Activated CD8-positive, alpha-beta T cell treated with anti-CD3 and anti-CD28 coated beads, Interleukin-2, amount 10 ng/mL, durations not matched to agents 7 days and 5 days (primary cell): ENCODE results near the gene LYRM7. TPM values are rescaled to one million over a fixed set of nuclear protein-coding genes. Genes with fewer than 3 reads are reported as not detected.
A peak's percentile ranks its signal among the peaks of the same experiment; 100 is the strongest.

Experiments used
- ATAC-seq: fragments of 150-1000 bp; cut with Tn5 transposase; one replicate; pipeline ENCODE4 v1.10.0; 2021; ENCODE audit warnings: moderate library complexity
- CTCF ChIA-PET: fragments of 350-600 bp; sonication (Branson Sonifier 250); formaldehyde crosslinking; loops from one replicate; lab custom pipeline; 2021; ENCODE audit warnings: antibody characterized with exemption; lab: Charles Lee
- POLR2A ChIA-PET: fragments of 350-600 bp; sonication (Branson Sonifier 250); formaldehyde crosslinking; loops from one replicate; lab custom pipeline; 2021; ENCODE audit warnings: antibody characterized with exemption; lab: Charles Lee
- DNase-seq: peaks from one replicate; pipeline ENCODE4 v3.0.0-alpha.2; 2020
- H3K27ac Mint-ChIP-seq: one replicate; pipeline ENCODE4 v1.8.0; 2021; ENCODE audit warnings: mild to moderate bottlenecking, mixed read lengths
- H3K27me3 Mint-ChIP-seq: one replicate; pipeline ENCODE4 v1.8.0; 2021; ENCODE audit warnings: low read depth, mixed read lengths
- H3K36me3 Mint-ChIP-seq: one replicate; pipeline ENCODE4 v1.8.0; 2021; ENCODE audit warnings: low read depth, mixed read lengths
- H3K4me1 Mint-ChIP-seq: one replicate; pipeline ENCODE4 v1.8.0; 2021; ENCODE audit warnings: low read depth, mixed read lengths
- H3K4me3 Mint-ChIP-seq: one replicate; pipeline ENCODE4 v1.8.0; 2021; ENCODE audit warnings: mild to moderate bottlenecking, mixed read lengths
- H3K9me3 Mint-ChIP-seq: one replicate; pipeline ENCODE4 v1.8.0; 2022; ENCODE audit warnings: mixed read lengths; ENCODE audit not compliant: insufficient read depth
- total RNA-seq, 2 experiments: library from RNA; stranded (reverse); gene quantifications; one replicate each; pipeline ENCODE4 v1.2.3, GENCODE V29; 2021

LYRM7 gene
- total RNA-seq, 2 experiments from 2014 or later = 16.3 to 17.8 TPM

DNA sequence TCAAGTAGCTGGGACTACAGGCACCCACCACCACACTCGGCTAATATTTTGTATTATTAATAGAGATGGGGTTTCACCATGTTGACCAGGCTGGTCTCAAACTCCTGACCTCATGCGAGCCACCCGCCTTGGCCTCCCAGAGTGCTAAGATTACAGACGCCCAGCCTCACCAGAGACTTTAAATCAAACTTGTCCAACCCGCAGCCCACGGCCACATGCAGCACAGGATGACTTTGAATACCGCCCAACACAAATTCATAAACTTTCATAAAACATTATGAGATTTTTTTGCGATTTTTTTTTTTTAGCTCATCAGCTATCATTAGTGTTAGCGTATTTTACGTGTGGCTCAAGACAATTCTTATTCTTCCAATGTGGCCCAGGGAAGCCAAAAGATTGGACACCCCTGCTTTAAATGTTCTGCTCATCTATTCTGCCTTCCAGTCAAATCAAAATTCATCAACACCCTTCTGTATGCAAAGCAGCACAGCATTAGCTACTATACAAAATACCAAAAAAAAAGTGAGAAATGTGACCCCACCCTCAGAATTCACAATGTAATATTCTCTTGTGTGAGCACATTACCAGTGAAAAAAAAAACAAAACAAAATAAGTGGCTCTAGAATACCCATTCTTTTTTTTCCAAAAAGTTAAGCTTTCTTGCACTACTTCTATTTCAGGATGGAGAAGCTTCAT, 50.4 kb downstream of the LYRM7 start:
- ATAC-seq (no peak), DNase-seq (no peak)
- peaks cover 21% of the 10 kb centered on the region for H3K4me1 Mint-ChIP-seq
- H3K9me3 Mint-ChIP-seq = no peaks in the 10 kb centered on the region
- no peak overlapping the region for H3K27ac Mint-ChIP-seq
- POLR2A ChIA-PET = interaction anchor here (0.6 to 2.7 kb wide), 4 partner anchors 12 to 524 kb away, joined by 3 to 10 read pairs (median 6); no protein-coding TSS in a partner anchor
- H3K4me3 Mint-ChIP-seq = no peak overlapping the region
- CTCF ChIA-PET = interaction anchor here (1.0 to 1.6 kb wide), 6 partner anchors 9 to 161 kb away, joined by 3 to 6 read pairs (median 4); no protein-coding TSS in a partner anchor
- no peaks in the 10 kb centered on the region for H3K27me3 Mint-ChIP-seq
- H3K36me3 Mint-ChIP-seq = peaks cover 21% of the 10 kb centered on the region

DNA sequence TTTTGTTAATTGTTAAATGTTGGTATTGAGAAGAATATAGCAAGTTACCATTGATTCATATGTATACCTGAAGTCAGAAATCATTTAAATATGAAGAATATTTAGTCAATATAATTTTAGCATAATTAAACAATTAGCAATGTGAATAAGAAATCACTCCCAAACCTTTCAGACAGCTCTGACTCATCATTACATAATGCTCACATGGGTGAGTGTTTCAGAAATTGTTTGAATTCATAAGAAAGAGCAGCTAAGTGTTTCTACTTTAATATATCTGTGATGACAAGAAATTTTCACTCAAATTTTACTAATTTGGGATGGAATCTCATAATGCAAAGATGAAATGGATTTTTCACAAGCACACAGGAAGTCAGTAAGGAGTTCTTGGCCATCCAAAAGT, 51.1 kb downstream of the LYRM7 start:
- no peak overlapping the region for H3K27ac Mint-ChIP-seq
- no peaks in the 10 kb centered on the region for H3K9me3 Mint-ChIP-seq
- H3K27me3 Mint-ChIP-seq = no peaks in the 10 kb centered on the region
- no peak for DNase-seq
- H3K36me3 Mint-ChIP-seq = peaks cover 21% of the 10 kb centered on the region
- ChIA-PET POLR2A (interaction anchor here (0.6 to 2.7 kb wide), 6 partner anchors 13 to 523 kb away, joined by 3 to 10 read pairs (median 4); no protein-coding TSS in a partner anchor), CTCF (interaction anchor here (1.0 to 1.6 kb wide), 7 partner anchors 9 to 160 kb away, joined by 3 to 6 read pairs (median 4); no protein-coding TSS in a partner anchor)
- peaks cover 21% of the 10 kb centered on the region for H3K4me1 Mint-ChIP-seq
- no peak for ATAC-seq
- no peak overlapping the region for H3K4me3 Mint-ChIP-seq

DNA sequence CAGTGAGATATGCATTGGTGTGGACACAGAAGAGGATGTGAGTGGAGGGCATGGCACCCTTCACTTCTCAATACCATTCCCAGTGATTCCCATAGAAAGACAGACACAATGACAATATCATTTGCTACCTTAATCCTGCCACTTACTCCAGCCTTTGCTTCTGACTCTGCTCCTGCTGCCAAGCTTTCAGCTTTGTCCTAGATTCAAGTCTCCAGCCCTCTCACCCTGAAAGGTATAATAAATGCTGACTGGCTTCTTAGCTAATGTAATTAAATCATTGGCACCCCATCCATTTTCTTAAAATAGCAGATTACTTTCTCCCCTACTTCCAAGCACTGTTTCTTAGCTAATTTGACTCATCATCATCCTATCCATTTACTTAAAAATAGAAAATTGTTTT, 52.0 kb downstream of the LYRM7 start:
- Mint-ChIP-seq H3K27me3 (no peaks in the 10 kb centered on the region), H3K4me3 (peak overlapping the region; percentile 12), H3K9me3 (no peaks in the 10 kb centered on the region), H3K4me1 (peaks cover 21% of the 10 kb centered on the region), H3K27ac (no peak overlapping the region), H3K36me3 (peaks cover 17% of the 10 kb centered on the region)
- CTCF ChIA-PET = interaction anchor here (0.6 to 1.5 kb wide), 3 partner anchors 8 to 27 kb away, joined by 3 to 4 read pairs (median 4); no protein-coding TSS in a partner anchor
- no peak for DNase-seq
- POLR2A ChIA-PET = interaction anchor here (1.0 to 2.7 kb wide), 4 partner anchors 13 to 58 kb away, joined by 3 to 10 read pairs (median 4); no protein-coding TSS in a partner anchor
- no peak for ATAC-seq

DNA sequence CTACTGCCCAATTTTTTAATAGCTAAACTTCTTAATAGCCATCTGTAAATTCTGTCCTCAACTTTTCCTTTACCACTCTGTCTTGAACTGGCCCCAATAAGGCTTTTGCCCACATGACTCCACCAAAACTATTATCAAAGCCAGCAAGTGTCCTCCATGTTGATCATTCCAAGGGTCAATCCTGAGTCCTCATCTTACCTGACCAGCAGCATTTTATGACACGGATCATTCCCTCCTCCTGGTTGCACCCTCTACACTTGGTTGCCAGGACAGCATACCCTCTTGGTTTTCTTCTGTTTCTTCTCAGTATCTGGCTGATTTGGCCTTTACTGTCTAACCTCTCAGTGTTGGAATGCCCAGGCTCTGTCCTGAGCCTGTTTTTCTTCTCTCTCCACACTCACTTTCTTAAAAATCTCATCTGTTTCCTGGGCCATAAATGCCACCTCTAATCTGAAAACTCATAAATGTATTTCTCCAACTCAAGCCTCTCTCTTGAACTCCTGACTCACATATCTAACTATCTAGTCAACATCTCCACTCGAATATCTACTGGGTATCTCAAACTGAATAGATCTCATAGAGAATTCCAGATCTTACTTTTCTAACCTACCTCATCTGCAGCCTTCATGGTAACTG, 53.1 kb downstream of the LYRM7 start:
- Mint-ChIP-seq H3K4me1 (peaks cover 17% of the 10 kb centered on the region), H3K27ac (no peak overlapping the region), H3K27me3 (no peaks in the 10 kb centered on the region), H3K9me3 (no peaks in the 10 kb centered on the region), H3K4me3 (no peak overlapping the region), H3K36me3 (peaks cover 13% of the 10 kb centered on the region)
- ChIA-PET POLR2A (interaction anchor here (0.6 to 2.7 kb wide), 8 partner anchors 14 to 70 kb away, joined by 3 to 15 read pairs (median 4); partner anchors contain the start of gene CDC42SE2), CTCF (interaction anchor here (0.6 to 3.1 kb wide), 6 partner anchors 8 to 38 kb away, joined by 3 to 14 read pairs (median 4); no protein-coding TSS in a partner anchor)
- no peak for ATAC-seq
- DNase-seq = no peak

DNA sequence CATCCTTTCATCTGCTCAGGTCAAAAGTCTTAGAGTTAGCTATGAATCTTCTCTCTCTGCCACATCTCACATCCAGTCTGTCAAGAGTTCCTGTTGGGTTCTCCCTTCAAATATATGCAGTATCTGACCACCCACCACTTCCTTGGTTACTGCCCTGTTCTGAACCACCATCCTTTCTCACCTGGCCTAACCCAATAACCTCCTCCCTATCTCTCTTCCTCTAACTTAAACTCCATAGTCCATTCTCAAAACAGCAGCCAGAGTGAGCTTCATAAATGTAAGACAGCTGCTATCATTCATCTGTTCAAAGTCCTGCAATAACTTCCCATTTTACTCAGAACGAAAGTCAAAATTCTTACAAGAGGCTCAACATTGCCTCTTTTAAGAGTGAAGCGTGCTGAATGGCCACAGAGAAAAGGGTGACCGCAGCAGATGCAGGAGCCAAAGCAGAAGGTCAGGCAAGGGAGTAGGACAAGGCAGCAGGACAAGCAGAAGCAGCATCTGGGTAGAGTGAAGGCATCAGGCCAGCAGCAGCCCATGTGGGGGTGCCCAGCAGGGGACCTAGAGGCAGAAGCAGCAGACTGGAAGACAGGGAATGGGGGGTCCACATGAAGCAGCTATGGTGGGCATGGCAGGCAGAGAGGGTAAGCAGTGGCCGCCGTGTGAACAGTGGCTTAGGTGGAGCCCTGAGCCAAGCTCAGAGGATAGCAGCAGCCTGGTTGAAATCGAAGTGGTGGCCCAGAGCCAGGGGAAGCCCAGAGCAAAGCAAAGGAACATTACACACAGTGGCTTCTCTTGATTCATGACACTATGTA, 53.9 kb downstream of the LYRM7 start:
- Mint-ChIP-seq H3K27me3 (no peaks in the 10 kb centered on the region), H3K4me1 (peaks cover 14% of the 10 kb centered on the region), H3K36me3 (peaks cover 13% of the 10 kb centered on the region), H3K4me3 (no peak overlapping the region), H3K9me3 (no peaks in the 10 kb centered on the region), H3K27ac (no peak overlapping the region)
- ChIA-PET POLR2A (interaction anchor here (0.6 to 2.6 kb wide), 9 partner anchors 15 to 69 kb away, joined by 3 to 15 read pairs (median 4); partner anchors contain the start of gene CDC42SE2), CTCF (interaction anchor here (0.6 to 3.1 kb wide), 6 partner anchors 9 to 37 kb away, joined by 3 to 14 read pairs (median 4); no protein-coding TSS in a partner anchor)
- peak; percentile 83 for ATAC-seq
- DNase-seq = peak; percentile 60

DNA sequence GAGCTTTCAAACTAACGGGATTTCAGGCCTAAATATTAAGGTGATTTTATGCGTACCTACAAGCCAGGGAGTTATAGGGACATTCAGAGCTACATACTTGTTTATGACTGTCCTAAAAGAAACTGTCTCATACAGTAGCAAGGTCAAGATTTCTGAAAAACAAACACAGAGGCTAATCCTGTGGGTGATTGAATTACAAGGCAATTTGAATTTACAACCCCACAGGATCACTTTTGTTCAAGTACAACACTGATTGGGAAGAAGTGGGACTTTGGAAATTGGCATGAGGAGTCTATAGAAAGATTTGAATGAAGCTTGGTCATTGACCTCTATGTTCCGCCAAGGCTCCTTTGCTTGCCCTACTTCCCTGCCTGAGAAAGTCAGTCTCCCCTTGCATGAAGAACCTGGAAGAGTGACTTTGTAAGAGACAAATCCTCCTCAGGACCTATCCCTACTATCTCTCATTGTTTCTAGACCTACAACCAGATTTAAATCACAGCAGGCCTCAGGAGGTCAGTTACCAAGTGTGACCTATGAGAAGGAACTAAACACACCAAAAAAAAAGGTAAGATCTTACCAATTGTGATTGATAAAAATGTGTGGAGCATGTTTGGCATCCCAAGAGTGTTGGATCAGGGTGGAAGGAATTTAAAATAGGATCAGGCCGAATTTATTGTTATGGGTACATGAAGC, 54.7 kb downstream of the LYRM7 start:
- Mint-ChIP-seq H3K27me3 (no peaks in the 10 kb centered on the region), H3K4me1 (peaks cover 19% of the 10 kb centered on the region), H3K36me3 (peaks cover 10% of the 10 kb centered on the region), H3K4me3 (no peak overlapping the region), H3K9me3 (no peaks in the 10 kb centered on the region), H3K27ac (no peak overlapping the region)
- POLR2A ChIA-PET = interaction anchor here (0.5 to 2.6 kb wide), 6 partner anchors 16 to 442 kb away, joined by 3 to 15 read pairs (median 4); partner anchors contain the start of gene CDC42SE2
- ATAC-seq (no peak), DNase-seq (no peak)
- CTCF ChIA-PET = interaction anchor here (0.9 to 3.1 kb wide), 5 partner anchors 10 to 36 kb away, joined by 3 to 14 read pairs (median 5); no protein-coding TSS in a partner anchor

DNA sequence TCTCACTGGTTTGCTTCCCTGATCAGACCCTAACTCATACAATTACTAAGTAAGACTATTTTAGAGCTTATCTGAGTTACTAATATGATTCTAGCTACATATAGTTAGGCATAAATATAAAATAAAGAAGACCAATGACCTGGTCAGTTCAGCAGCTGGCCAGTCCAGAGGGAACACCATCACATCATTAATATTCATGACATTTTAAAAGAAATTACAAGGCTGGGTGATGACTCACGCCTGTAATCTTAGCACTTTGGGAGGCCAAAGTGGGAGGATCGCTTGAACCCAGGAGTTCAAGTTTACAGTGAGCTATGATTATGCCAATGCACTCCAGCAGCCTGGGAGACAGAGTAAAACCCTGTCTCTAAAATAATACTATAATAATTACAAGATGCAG, 56.2 kb downstream of the LYRM7 start:
- Mint-ChIP-seq H3K4me3 (no peak overlapping the region), H3K9me3 (no peaks in the 10 kb centered on the region), H3K4me1 (peaks cover 16% of the 10 kb centered on the region), H3K27me3 (no peaks in the 10 kb centered on the region), H3K27ac (no peak overlapping the region), H3K36me3 (peaks cover 4% of the 10 kb centered on the region)
- DNase-seq = no peak
- ChIA-PET CTCF (interaction anchor here (0.8 to 3.1 kb wide), 2 partner anchors 11 to 18 kb away, joined by 3 to 11 read pairs; no protein-coding TSS in a partner anchor), POLR2A (no interaction called here)
- no peak for ATAC-seq

DNA sequence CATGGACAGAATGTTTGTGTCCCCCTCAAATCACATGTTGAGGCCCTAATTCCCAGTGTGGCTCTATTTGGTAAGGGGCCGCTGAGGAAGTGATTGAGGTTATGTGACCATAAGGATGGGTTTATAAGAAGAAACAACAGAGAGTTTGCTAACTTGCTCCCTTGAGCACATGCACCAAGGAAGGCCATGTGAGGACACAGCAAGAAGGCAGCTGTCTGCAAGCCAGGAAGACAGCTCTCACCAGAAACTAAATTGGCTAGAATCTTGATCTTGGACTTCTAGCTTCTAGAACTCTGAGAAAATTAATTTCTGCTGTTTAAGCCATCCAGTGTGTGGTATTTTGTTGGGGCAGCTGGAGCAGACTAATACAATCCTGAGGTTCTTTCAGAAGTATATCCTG, 57.9 kb downstream of the LYRM7 start:
- CTCF ChIA-PET = interaction anchor here (1.2 kb wide), 1 partner anchor 22 kb away, joined by 3 read pairs; no protein-coding TSS in a partner anchor
- no peaks in the 10 kb centered on the region for H3K9me3 Mint-ChIP-seq
- H3K4me1 Mint-ChIP-seq = peaks cover 16% of the 10 kb centered on the region
- DNase-seq = no peak
- no peaks in the 10 kb centered on the region for H3K36me3 Mint-ChIP-seq
- no peak overlapping the region for H3K4me3 Mint-ChIP-seq
- ATAC-seq = no peak
- no peaks in the 10 kb centered on the region for H3K27me3 Mint-ChIP-seq
- POLR2A ChIA-PET = no interaction called here
- H3K27ac Mint-ChIP-seq = no peak overlapping the region

DNA sequence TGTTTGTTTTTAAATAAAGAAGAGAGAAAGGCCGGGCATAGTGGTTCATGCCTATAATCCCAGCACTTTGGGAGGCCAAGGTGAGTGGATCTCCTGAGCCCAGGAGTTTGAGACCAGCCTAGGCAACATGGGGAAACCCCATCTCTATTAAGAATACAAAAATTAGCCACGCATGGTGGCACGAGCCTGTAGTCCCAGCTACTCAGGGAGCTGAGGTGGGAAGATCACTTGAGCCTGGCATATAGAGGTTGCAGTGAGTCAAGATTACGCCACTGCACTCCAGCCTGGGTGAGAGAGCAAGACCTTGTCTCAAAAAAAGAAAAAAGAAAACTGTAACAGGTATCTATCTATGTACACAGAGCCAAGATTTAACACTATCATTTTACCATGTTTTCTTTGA, 58.9 kb downstream of the LYRM7 start:
- no peaks in the 10 kb centered on the region for H3K36me3 Mint-ChIP-seq
- H3K4me1 Mint-ChIP-seq = peaks cover 16% of the 10 kb centered on the region
- H3K9me3 Mint-ChIP-seq = no peaks in the 10 kb centered on the region
- CTCF ChIA-PET = interaction anchor here (0.6 to 1.2 kb wide), 2 partner anchors 21 to 34 kb away, joined by 3 read pairs; no protein-coding TSS in a partner anchor
- DNase-seq = no peak
- H3K27me3 Mint-ChIP-seq = no peaks in the 10 kb centered on the region
- H3K27ac Mint-ChIP-seq = no peak overlapping the region
- POLR2A ChIA-PET = no interaction called here
- no peak overlapping the region for H3K4me3 Mint-ChIP-seq
- ATAC-seq = no peak

DNA sequence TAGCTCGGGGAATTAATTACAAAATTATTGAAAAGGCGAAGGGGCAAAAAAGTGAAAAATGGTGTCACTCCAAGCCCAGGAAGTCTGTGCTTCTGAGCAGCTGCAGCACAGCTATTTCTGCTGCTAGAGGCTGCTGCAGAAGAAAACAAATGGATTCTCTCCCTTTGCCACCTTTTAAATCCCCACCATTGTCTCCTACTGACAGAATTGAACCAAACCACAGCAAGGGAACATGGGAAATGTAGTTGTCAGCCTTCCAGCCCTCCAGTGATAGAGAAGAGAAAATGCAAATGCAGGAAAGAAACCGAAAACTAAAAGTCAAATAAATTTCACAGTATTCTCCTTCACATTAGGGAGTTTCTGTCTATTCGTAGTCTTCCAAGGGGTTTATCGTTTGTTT, 59.7 kb downstream of the LYRM7 start:
- ChIA-PET POLR2A (no interaction called here), CTCF (no interaction called here)
- H3K4me1 Mint-ChIP-seq = peaks cover 16% of the 10 kb centered on the region
- no peak overlapping the region for H3K4me3 Mint-ChIP-seq
- H3K27ac Mint-ChIP-seq = no peak overlapping the region
- H3K9me3 Mint-ChIP-seq = no peaks in the 10 kb centered on the region
- ATAC-seq (no peak), DNase-seq (no peak)
- no peaks in the 10 kb centered on the region for H3K36me3 Mint-ChIP-seq
- H3K27me3 Mint-ChIP-seq = no peaks in the 10 kb centered on the region
